HEK293T (cell line): ENCODE data around the gene HGF.

ENCODE experiments used
- CTBP1 ChIP-seq: fragments of 450-650 bp; IDR thresholded peaks from 2 replicates; pipeline ENCODE4 v1.6.1; 2016; ENCODE audit warnings: borderline replicate concordance
- FOXK2 ChIP-seq: fragments of 450-650 bp; IDR thresholded peaks from 2 replicates; pipeline ENCODE4 v1.6.1; 2016; ENCODE audit warnings: mild to moderate bottlenecking
- SUZ12 ChIP-seq: fragments of 450-650 bp; IDR thresholded peaks from 2 replicates; pipeline ENCODE4 v1.6.1; 2016; ENCODE audit warnings: mild to moderate bottlenecking
- ZNF384 ChIP-seq: fragments of 450-650 bp; IDR thresholded peaks from 2 replicates; pipeline ENCODE4 v1.6.1; 2016

DNA sequence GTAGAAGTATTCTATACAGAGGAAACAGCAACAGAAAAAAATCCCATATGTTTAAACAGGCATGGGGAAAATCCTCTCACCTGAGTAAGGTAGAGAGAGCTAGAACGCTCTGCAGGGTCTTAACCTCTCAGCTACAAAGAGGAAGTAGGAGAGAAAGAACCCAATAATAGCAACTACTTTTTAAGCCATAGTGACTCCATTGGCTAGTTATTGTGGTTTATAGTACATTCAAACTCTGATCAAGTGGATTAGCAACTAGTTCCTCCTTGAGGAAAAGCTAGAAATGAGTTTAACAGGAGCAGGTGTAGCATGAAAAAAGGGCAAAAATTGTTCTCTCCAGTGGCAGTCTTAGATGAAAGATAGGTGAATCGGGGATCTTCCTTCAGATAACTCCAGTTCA, 89.7 kb downstream of the HGF start:
- TF ChIP-seq SUZ12 (no peak), FOXK2 (no peak), CTBP1 (no peak), ZNF384 (no peak)
